GM23338 (cell line): ENCODE results near the gene ADD3. TPM values are rescaled to one million over a fixed set of nuclear protein-coding genes. Genes with fewer than 3 reads are reported as not detected.

ENCODE experiments used
- ATAC-seq: fragments of 200-7000 bp; cut with Tn5 transposase; 3 replicates; pipeline ENCODE4 v1.9.1; 2020
- DNase-seq: peaks from one replicate; pipeline ENCODE4 v3.0.0-alpha.2; 2015; ENCODE audit warnings: low spot score
- H2AFZ ChIP-seq: fragments of 200-600 bp; sonication (generic); 2 replicates; pipeline ENCODE4 v1.8.0; 2016; ENCODE audit warnings: antibody characterized with exemption, mild to moderate bottlenecking, moderate library complexity
- H3F3A ChIP-seq: fragments of 200-600 bp; sonication (generic); replicated peaks from 2 replicates; pipeline ENCODE4 v1.8.0; 2017; ENCODE audit warnings: antibody characterized with exemption, mixed run types, low read depth
- H3K27ac ChIP-seq: fragments of 200-600 bp; sonication (generic); 2 replicates; pipeline ENCODE4 v1.6.1; 2016; ENCODE audit warnings: low read depth
- H3K27me3 ChIP-seq: fragments of 200-600 bp; sonication (generic); 2 replicates; pipeline ENCODE4 v1.8.0; 2016; ENCODE audit warnings: mild to moderate bottlenecking, mixed run types, moderate library complexity; ENCODE audit not compliant: insufficient read depth
- H3K36me3 ChIP-seq: fragments of 200-600 bp; sonication (generic); 2 replicates; pipeline ENCODE4 v1.8.0; 2016; ENCODE audit warnings: mild to moderate bottlenecking; ENCODE audit not compliant: insufficient read depth
- H3K4me1 ChIP-seq: fragments of 200-600 bp; sonication (generic); 2 replicates; pipeline ENCODE4 v1.8.0; 2016; ENCODE audit warnings: mild to moderate bottlenecking, moderate library complexity; ENCODE audit not compliant: insufficient read depth
- H3K4me2 ChIP-seq: fragments of 200-600 bp; sonication (generic); 2 replicates; pipeline ENCODE4 v1.7.1; 2017; ENCODE audit warnings: mixed run types
- H3K4me3 ChIP-seq: fragments of 200-600 bp; sonication (generic); 2 replicates; pipeline ENCODE4 v1.6.1; 2016; ENCODE audit warnings: mixed run types
- H3K79me2 ChIP-seq: fragments of 200-600 bp; sonication (generic); replicated peaks from 2 replicates; pipeline ENCODE4 v1.8.0; 2017; ENCODE audit warnings: mild to moderate bottlenecking; ENCODE audit not compliant: insufficient read depth
- H3K9me2 ChIP-seq: fragments of 200-600 bp; sonication (generic); 2 replicates; pipeline ENCODE4 v1.8.0; 2017; ENCODE audit not compliant: insufficient read depth
- H4K20me1 ChIP-seq: fragments of 200-600 bp; sonication (generic); replicated peaks from 2 replicates; pipeline ENCODE4 v1.8.0; 2017; ENCODE audit warnings: mild to moderate bottlenecking; ENCODE audit not compliant: insufficient read depth
- H3K27ac Mint-ChIP-seq: 2 replicates; pipeline ENCODE4 v1.8.0; 2020; ENCODE audit warnings: inconsistent platforms, mild to moderate bottlenecking, moderate library complexity, mixed read lengths
- H3K27me3 Mint-ChIP-seq: 3 replicates; pipeline ENCODE4 v1.8.0; 2022; ENCODE audit warnings: low read depth, mild to moderate bottlenecking, moderate library complexity, mixed read lengths, inconsistent platforms; ENCODE audit not compliant: insufficient read depth, poor library complexity
- H3K36me3 Mint-ChIP-seq: 3 replicates; pipeline ENCODE4 v1.8.0; 2021; ENCODE audit warnings: low read depth, mild to moderate bottlenecking, inconsistent platforms, moderate library complexity, mixed read lengths
- H3K4me1 Mint-ChIP-seq: 3 replicates; pipeline ENCODE4 v1.8.0; 2020; ENCODE audit warnings: mild to moderate bottlenecking, inconsistent platforms, mixed read lengths
- H3K4me3 Mint-ChIP-seq: 3 replicates; pipeline ENCODE4 v1.8.0; 2021; ENCODE audit warnings: moderate library complexity, mild to moderate bottlenecking, inconsistent platforms, mixed read lengths
- H3K9me3 Mint-ChIP-seq: 3 replicates; pipeline ENCODE4 v1.8.0; 2020; ENCODE audit warnings: moderate library complexity, mild to moderate bottlenecking, inconsistent platforms, mixed read lengths
- CREB1 ChIP-seq: fragments of 250-450 bp; sonication (Bioruptor Pico); IDR thresholded peaks from 2 replicates; pipeline ENCODE4 v1.5.0; 2020; ENCODE audit warnings: low read depth, mild to moderate bottlenecking, moderate library complexity
- EZH2 ChIP-seq: fragments of 200-600 bp; sonication (generic); IDR thresholded peaks from one replicate; pipeline ENCODE4 v1.8.0; 2017; ENCODE audit warnings: antibody characterized with exemption, mild to moderate bottlenecking, low read depth; ENCODE audit not compliant: unreplicated experiment
- EZH2phosphoT487 ChIP-seq: fragments of 200-600 bp; sonication (generic); IDR thresholded peaks from one replicate; pipeline ENCODE4 v1.8.1; 2018; ENCODE audit warnings: antibody characterized with exemption; ENCODE audit not compliant: unreplicated experiment
- JUNB ChIP-seq: IDR thresholded peaks from one replicate; pipeline ENCODE4 v1.6.1; 2016; ENCODE audit warnings: antibody characterized with exemption; ENCODE audit not compliant: unreplicated experiment
- NANOG ChIP-seq: IDR thresholded peaks from 2 replicates; pipeline ENCODE4 v1.6.1; 2016; ENCODE audit warnings: antibody characterized with exemption, borderline replicate concordance
- POLR2AphosphoS5 ChIP-seq: IDR thresholded peaks from 2 replicates; pipeline ENCODE4 v1.6.1; 2016; ENCODE audit warnings: antibody characterized with exemption, low read depth
- STAT1 ChIP-seq: IDR thresholded peaks from one replicate; pipeline ENCODE4 v1.6.1; 2016; ENCODE audit warnings: antibody characterized with exemption; ENCODE audit not compliant: unreplicated experiment
- ZNF114 ChIP-seq: fragments of 250-450 bp; sonication (Bioruptor Pico); IDR thresholded peaks from 2 replicates; pipeline ENCODE4 v1.5.0; 2020; ENCODE audit warnings: mild to moderate bottlenecking, moderate library complexity
- ZNF331 ChIP-seq: fragments of 250-450 bp; sonication (Bioruptor Pico); IDR thresholded peaks from 2 replicates; pipeline ENCODE4 v1.5.0; 2020; ENCODE audit warnings: low read depth, mild to moderate bottlenecking, moderate library complexity
- polyA plus RNA-seq: library from polyadenylated mRNA; unstranded; fragments of >200 nt; fragmentation: Nextera tagmentation; extraction: Ambion mirVana; gene quantifications from 2 replicates; pipeline ENCODE4 v1.2.1, GENCODE V29; 2016
- total RNA-seq: library from RNA; depleted of rRNA; stranded (reverse); fragments of >200 nt; shearing (Covaris generic); gene quantifications from 2 replicates; pipeline ENCODE4 v1.2.3, GENCODE V29; 2014
- TF ChIP-seq, protein P1 (sequence below), 2 experiments: fragments of 200-600 bp in 1 of 2; sonication (generic) in 1 of 2; conservative IDR thresholded peaks; 2 replicates each; pipeline versions ENCODE4 v1.5.1 to v1.6.1; 2016 to 2017; ENCODE audit warnings: antibody characterized with exemption in 2 of 2, low read depth in 2 of 2, mild to moderate bottlenecking in 2 of 2, moderate library complexity in 1 of 2
- TF ChIP-seq, protein P2 (sequence below): IDR thresholded peaks from 2 replicates; pipeline ENCODE4 v1.6.1; 2016; ENCODE audit warnings: antibody characterized with exemption
- TF ChIP-seq, protein P3 (sequence below): fragments of 250-450 bp; sonication (Bioruptor Pico); IDR thresholded peaks from 2 replicates; pipeline ENCODE4 v1.5.0; 2020; ENCODE audit warnings: mild to moderate bottlenecking, moderate library complexity
- TF ChIP-seq, protein P4 (sequence below): IDR thresholded peaks from one replicate; pipeline ENCODE4 v1.6.1; 2018; ENCODE audit warnings: antibody characterized with exemption; ENCODE audit not compliant: unreplicated experiment

Gene ADD3
- total and polyA plus RNA-seq, 2 experiments from 2014 or later, result 68.5 to 767 TPM

DNA sequence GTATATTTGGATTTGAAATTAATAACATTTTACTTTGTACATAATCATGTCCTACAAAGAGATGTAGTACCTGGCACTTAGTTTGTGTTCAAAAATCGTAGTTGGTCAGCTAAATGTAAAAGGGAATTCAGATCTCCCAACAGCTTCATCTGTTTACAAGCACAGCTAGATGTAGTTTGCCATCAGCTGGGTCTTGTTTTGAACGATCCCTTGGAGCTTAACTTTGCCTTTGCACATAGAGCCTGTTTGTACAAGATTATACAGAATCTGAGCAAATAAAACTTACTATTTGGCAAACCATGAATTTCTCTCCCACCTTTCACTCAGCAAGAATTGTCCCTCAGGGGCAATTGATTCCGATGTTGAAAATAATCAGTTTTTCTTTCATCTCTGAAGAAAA is 36.1 kb upstream of the ADD3 start:
- H3K4me1 ChIP-seq, result peaks cover 26% of the 10 kb centered on the region
- H3K4me3 Mint-ChIP-seq, result no peak overlapping the region
- no peaks in the 10 kb centered on the region for H3K36me3 Mint-ChIP-seq
- H3K4me3 ChIP-seq, result no peak overlapping the region
- H3K4me2 ChIP-seq, result no peak overlapping the region
- peaks cover 3% of the 10 kb centered on the region for H3K27me3 Mint-ChIP-seq
- no peaks in the 10 kb centered on the region for H3F3A ChIP-seq
- H3K36me3 ChIP-seq, result no peaks in the 10 kb centered on the region
- H3K27me3 ChIP-seq, result no peaks in the 10 kb centered on the region
- H3K27ac ChIP-seq, result no peak overlapping the region
- H3K4me1 Mint-ChIP-seq, result peaks cover 37% of the 10 kb centered on the region
- TF ChIP-seq JUNB (no peak), NANOG (no peak), ZNF114 (CRISPR knock-in tag) (no peak), EZH2 (no peak), STAT1 (no peak), POLR2AphosphoS5 (no peak), EZH2phosphoT487 (no peak), ZNF331 (CRISPR knock-in tag) (no peak), CREB1 (CRISPR knock-in tag) (no peak)
- TF ChIP-seq, protein P1, sequence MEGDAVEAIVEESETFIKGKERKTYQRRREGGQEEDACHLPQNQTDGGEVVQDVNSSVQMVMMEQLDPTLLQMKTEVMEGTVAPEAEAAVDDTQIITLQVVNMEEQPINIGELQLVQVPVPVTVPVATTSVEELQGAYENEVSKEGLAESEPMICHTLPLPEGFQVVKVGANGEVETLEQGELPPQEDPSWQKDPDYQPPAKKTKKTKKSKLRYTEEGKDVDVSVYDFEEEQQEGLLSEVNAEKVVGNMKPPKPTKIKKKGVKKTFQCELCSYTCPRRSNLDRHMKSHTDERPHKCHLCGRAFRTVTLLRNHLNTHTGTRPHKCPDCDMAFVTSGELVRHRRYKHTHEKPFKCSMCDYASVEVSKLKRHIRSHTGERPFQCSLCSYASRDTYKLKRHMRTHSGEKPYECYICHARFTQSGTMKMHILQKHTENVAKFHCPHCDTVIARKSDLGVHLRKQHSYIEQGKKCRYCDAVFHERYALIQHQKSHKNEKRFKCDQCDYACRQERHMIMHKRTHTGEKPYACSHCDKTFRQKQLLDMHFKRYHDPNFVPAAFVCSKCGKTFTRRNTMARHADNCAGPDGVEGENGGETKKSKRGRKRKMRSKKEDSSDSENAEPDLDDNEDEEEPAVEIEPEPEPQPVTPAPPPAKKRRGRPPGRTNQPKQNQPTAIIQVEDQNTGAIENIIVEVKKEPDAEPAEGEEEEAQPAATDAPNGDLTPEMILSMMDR (conservative IDR thresholded peaks at IDR 0.05; ENCODE audit: low read depth in 2 of 2), result no peak
- TF ChIP-seq, protein P2, sequence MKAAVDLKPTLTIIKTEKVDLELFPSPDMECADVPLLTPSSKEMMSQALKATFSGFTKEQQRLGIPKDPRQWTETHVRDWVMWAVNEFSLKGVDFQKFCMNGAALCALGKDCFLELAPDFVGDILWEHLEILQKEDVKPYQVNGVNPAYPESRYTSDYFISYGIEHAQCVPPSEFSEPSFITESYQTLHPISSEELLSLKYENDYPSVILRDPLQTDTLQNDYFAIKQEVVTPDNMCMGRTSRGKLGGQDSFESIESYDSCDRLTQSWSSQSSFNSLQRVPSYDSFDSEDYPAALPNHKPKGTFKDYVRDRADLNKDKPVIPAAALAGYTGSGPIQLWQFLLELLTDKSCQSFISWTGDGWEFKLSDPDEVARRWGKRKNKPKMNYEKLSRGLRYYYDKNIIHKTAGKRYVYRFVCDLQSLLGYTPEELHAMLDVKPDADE, result no peak
- TF ChIP-seq, protein P3, sequence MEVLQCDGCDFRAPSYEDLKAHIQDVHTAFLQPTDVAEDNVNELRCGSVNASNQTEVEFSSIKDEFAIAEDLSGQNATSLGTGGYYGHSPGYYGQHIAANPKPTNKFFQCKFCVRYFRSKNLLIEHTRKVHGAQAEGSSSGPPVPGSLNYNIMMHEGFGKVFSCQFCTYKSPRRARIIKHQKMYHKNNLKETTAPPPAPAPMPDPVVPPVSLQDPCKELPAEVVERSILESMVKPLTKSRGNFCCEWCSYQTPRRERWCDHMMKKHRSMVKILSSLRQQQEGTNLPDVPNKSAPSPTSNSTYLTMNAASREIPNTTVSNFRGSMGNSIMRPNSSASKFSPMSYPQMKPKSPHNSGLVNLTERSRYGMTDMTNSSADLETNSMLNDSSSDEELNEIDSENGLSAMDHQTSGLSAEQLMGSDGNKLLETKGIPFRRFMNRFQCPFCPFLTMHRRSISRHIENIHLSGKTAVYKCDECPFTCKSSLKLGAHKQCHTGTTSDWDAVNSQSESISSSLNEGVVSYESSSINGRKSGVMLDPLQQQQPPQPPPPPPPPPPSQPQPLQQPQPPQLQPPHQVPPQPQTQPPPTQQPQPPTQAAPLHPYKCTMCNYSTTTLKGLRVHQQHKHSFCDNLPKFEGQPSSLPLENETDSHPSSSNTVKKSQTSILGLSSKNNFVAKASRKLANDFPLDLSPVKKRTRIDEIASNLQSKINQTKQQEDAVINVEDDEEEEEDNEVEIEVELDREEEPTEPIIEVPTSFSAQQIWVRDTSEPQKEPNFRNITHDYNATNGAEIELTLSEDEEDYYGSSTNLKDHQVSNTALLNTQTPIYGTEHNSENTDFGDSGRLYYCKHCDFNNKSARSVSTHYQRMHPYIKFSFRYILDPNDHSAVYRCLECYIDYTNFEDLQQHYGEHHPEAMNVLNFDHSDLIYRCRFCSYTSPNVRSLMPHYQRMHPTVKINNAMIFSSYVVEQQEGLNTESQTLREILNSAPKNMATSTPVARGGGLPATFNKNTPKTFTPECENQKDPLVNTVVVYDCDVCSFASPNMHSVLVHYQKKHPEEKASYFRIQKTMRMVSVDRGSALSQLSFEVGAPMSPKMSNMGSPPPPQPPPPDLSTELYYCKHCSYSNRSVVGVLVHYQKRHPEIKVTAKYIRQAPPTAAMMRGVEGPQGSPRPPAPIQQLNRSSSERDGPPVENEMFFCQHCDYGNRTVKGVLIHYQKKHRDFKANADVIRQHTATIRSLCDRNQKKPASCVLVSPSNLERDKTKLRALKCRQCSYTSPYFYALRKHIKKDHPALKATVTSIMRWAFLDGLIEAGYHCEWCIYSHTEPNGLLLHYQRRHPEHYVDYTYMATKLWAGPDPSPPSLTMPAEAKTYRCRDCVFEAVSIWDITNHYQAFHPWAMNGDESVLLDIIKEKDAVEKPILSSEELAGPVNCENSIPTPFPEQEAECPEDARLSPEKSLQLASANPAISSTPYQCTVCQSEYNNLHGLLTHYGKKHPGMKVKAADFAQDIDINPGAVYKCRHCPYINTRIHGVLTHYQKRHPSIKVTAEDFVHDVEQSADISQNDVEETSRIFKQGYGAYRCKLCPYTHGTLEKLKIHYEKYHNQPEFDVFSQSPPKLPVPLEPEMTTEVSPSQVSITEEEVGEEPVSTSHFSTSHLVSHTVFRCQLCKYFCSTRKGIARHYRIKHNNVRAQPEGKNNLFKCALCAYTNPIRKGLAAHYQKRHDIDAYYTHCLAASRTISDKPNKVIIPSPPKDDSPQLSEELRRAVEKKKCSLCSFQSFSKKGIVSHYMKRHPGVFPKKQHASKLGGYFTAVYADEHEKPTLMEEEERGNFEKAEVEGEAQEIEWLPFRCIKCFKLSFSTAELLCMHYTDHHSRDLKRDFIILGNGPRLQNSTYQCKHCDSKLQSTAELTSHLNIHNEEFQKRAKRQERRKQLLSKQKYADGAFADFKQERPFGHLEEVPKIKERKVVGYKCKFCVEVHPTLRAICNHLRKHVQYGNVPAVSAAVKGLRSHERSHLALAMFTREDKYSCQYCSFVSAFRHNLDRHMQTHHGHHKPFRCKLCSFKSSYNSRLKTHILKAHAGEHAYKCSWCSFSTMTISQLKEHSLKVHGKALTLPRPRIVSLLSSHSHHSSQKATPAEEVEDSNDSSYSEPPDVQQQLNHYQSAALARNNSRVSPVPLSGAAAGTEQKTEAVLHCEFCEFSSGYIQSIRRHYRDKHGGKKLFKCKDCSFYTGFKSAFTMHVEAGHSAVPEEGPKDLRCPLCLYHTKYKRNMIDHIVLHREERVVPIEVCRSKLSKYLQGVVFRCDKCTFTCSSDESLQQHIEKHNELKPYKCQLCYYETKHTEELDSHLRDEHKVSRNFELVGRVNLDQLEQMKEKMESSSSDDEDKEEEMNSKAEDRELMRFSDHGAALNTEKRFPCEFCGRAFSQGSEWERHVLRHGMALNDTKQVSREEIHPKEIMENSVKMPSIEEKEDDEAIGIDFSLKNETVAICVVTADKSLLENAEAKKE (CRISPR knock-in tag), result no peak
- TF ChIP-seq, protein P4, sequence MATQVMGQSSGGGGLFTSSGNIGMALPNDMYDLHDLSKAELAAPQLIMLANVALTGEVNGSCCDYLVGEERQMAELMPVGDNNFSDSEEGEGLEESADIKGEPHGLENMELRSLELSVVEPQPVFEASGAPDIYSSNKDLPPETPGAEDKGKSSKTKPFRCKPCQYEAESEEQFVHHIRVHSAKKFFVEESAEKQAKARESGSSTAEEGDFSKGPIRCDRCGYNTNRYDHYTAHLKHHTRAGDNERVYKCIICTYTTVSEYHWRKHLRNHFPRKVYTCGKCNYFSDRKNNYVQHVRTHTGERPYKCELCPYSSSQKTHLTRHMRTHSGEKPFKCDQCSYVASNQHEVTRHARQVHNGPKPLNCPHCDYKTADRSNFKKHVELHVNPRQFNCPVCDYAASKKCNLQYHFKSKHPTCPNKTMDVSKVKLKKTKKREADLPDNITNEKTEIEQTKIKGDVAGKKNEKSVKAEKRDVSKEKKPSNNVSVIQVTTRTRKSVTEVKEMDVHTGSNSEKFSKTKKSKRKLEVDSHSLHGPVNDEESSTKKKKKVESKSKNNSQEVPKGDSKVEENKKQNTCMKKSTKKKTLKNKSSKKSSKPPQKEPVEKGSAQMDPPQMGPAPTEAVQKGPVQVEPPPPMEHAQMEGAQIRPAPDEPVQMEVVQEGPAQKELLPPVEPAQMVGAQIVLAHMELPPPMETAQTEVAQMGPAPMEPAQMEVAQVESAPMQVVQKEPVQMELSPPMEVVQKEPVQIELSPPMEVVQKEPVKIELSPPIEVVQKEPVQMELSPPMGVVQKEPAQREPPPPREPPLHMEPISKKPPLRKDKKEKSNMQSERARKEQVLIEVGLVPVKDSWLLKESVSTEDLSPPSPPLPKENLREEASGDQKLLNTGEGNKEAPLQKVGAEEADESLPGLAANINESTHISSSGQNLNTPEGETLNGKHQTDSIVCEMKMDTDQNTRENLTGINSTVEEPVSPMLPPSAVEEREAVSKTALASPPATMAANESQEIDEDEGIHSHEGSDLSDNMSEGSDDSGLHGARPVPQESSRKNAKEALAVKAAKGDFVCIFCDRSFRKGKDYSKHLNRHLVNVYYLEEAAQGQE, result no peak
- no peak for DNase-seq
- no peaks in the 10 kb centered on the region for H3K9me3 Mint-ChIP-seq
- no peaks in the 10 kb centered on the region for H3K79me2 ChIP-seq
- no peak overlapping the region for H3K27ac Mint-ChIP-seq
- no peak for ATAC-seq
- no peak overlapping the region for H2AFZ ChIP-seq
- H4K20me1 ChIP-seq, result no peaks in the 10 kb centered on the region
- H3K9me2 ChIP-seq, result no peaks in the 10 kb centered on the region
